Stimulated activated CD4-positive, alpha-beta T cell treated with anti-CD3 and anti-CD28 coated beads, Interleukin-12 subunit alpha, Interleukin-12 subunit beta, amount 100 ng/mL, for 24 hours (primary cell): ENCODE measurements around the gene LRRFIP1.

Experiments used
- DNase-seq, 2 experiments: peaks; one replicate each; pipeline ENCODE4 v3.0.0-alpha.2; 2020; ENCODE audit warnings: low read depth in 2 of 2

LRRFIP1 gene

DNA sequence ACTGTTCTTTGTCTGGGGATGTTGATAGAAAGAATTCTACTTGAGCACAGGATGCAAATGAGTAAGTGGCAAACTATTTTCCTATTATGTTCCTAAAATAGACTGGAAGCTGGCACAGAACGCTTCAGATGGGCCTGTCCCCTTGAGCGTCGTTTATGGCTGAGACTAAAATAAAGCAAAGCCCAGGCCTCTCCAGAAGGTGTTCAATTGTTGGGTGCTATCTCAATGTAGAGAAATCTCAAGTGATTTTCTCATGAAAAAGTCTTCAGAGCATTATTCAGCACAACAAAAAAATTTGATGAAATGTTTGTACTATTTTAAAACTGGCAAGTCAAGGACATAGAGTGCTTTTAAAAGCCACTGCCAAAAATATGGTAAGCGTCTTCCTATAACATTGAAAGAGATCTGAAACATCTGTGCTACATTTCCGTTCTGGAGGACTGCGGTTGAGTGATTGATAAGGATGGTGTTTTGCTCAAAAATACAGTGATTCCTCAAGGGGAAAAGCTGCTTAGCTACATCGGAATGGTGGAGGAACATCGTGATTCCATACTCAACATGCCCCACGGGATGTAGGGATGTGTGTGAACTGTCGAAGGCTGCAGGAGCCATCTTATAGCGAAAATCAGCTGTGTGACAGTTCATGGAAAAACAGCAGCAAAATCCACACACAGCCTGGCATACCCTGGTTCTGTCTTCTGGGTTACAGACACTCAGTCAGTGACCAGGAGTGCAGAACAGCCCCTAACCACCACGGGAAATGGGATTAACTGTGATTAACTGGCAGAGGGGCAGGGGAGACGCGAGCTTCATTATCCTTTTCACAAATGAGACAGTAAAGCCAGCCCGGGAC lies 10.4 kb upstream of the LRRFIP1 start:
- DNase-seq = no peak

DNA sequence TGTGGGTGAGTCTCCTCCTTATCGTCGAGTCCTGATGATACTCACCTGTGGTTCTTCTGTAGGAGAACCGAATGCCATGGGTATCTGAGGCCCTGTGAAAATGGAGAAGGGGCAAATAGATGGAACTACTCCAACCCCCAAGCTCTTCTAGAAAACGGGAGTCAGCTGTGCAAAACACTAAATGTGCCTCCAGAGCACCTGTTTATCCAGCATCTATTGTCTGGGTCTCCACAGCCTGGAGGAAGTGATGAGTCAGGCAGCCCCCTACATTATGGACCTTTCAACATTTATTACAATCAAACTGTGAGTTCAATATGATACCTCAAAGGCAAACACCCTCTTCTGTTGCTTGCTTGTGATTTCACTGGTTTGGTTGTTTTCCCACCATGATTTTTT lies 9.8 kb upstream of the LRRFIP1 start:
- DNase-seq = no peak

DNA sequence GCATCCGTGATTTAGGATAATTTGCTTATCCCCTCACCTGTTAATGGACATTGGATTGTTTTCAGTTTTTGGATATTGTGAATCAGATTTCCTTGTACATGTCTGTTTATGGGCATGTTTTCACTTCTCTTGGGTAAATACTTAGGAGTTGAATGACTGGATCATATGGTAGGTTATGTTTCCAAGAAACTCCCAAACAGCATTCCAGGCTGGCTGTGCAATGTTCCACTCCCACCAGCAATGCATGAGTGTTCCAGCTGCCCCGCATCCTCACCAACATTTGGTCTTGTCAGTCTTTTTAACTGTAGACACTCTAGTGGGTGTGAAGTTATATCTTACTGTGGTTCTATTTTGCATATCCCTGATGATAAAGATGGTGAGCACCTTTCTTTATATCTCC lies 8.9 kb upstream of the LRRFIP1 start:
- no peak for DNase-seq

DNA sequence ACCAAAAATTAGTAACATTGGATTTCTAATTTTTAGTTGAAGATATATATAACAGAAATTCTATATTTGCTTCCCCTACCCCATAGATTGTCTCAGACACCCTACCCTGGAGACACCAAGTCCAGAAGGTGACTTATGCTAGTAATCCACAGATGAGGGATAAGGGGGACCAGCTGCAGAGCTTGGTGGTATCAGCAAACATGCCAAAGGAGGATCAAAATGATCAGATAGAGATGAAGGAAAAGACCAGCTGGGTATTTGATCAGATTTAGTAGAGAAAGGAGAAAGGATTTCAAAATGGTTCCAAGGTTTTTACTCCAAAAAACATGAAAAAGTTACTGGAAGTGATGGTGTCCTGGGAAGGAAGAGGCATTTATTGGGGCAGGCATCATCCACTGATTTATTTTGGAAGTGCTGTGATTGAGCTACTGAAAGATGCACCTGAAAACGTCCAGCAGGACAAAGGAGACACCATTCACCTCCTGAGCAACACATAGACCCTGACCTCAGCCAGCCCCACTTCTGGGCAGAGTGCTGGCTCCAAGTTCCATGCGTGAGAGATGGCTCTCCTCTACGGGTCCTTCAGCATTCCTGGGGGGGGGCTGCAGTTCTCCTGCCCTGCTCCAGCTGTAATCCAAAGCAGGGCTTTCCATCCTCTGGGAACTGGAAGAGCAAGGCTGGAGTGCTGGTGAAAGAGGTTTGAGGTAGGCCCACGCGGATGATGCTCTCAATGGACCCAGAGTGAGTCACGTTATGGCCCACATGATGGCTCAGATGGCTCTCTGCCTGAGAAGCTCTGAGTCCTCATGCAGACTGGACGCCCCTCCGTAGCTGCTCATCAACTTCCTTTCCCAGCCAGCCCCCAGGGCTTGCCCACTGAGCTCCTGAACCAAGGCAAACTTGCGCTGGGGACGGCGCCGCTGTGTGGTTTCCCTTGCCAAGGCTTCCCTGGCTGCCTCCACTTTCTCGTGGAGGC lies 3.7 kb upstream of the LRRFIP1 start:
- DNase-seq = no peak

DNA sequence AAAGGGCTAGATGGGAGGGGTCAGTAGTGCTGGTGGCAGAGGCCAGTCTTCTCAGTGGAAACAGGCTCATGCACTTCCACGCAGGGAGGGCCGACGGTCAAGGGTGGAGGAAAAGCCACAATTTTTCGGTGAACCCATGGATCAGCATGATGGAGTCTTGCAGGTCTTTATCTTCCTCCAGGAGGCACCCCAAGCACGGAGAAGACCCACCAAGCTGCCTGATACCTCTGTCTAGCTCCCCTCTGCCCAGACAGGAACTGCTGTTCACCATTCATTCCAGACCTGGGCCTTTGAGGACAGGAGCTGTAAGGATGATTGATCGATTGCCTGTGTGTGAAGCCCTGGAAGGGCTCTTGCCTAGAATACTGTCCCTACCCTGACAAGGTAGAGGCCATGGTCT lies 2.8 kb upstream of the LRRFIP1 start:
- DNase-seq = no peak

DNA sequence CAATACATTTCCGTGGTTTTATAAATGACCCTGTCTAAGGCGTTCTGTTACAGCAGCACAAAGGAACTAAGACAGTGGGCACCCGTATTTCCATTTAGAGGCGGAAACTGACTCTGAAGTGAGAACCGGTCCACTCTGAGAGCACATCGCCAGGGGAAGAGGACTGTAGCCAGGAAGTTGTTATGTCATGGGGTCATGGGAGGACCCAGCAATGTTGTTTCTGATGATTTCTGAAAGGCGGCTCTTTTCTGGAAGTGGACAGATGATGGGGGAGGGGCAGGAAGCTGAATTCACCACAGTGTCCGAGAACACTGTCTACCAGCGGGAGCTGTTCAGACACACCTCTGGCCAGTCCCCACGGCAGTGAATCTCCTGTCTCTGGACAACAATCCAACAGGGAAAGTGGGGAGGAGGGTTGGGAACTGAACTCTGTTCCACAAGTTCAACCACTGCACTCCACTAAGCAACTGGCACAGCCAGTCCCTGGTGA lies 2.1 kb upstream of the LRRFIP1 start:
- DNase-seq = no peak

DNA sequence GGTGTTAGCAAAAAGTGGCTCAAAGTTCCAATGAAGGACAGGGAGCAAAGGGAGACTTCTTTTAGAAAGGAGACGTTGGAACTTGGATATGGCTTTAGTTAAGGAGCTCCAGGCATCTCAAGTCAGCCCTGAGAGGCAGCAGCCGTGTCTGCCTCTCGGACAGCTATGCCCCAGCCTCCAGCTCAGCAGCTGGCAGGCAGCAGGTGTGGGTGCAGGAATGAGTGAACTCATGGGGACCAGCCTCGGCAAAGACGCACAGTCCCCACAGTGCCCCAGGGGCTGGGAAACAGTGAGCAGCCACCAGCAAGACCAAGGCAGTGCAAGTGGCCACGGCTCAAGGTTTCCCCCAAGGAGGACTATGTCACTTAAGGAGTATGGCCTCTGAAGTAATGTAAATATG lies 1.6 kb upstream of the LRRFIP1 start:
- no peak for DNase-seq

DNA sequence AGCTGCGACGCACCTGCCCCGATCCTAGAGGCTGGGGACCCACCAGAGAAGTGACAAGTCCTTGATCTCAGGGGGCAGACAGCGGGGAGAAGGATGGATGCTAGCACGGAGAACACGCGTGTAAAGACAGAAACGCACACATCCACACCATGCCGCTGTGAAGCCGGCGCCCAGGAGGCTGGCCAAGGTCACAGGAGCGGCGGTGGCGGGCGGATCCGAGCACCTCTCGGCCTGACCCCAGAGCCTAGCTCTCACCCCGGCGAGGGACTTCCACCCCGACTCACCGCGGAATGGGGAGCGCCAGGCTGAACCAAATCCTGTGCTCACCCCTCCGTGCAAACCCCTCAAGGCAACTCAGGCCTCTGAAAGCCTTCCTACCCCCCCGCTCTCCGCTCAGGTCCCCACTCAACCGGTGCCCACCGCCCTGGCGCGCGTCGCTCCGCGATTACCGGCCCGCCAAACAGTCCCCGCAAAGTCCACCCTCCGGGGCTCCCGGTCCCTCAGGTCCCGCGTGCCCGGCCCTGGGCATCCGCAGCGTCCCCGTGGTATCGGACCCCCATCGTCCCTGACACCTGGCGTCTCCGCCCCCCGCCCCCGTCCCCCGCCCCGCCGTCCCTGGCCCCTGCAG lies 460 bp upstream of the LRRFIP1 start:
- DNase-seq = no peak

DNA sequence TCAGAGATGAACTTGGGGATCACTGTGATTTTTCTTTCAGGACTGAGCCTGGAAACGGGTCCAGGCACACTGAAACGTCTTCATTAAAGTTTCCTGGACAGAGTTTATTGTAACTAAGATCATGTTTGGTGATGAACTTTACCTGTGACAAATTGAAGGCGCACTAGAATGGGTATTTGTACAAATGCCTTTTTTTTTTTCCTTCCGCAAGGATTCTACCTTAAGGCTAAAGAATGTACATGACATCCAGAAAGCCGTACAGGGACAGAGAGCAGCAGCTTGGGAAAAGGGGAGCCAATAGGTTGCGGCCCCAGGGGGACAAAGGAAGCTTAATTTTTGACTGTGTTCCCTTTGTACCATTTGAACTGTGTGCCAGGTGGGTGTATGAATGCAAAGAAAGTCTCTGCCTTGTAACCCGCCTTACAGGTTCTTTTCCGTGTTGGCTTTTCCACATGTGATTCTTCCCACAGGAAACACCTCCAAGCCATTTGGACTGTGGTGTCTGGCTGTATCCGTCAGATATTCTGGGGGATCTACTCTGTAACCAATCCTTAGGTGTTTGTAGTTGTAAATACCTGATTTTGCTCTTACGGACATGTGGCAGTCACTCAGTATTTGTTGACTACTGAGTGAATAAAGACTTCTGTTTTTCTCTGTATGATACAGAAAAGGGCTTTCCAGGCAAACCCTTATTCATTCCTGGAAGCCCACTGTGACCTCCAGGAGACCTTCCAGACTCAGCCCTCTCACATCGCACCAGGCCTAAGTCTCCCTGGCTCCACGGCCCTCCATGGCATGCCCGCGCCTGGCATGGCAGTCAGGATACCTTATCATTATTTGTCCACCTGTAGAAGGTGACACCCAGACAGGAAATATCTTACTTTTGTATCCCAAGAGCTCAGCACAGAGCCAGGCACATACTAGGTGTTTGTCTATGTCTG lies 1.1 kb downstream of the LRRFIP1 start:
- DNase-seq = no peak

DNA sequence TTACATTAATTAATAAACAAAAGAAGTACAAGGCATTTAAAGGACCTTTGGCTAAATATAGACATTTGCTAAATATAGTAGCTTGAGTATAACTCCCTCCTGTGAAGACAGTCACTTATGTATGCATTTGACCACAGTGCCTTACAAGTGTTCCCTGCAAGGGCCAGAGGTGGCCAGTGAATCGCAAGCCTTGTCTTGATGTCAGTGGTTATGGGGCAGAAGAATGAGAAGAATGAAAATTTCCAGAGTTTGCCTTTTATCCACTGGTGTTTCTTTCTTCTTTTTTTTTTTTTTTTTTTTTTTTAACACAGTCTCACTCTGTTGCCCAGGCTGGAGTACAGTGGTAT lies 1.8 kb downstream of the LRRFIP1 start:
- DNase-seq = no peak

DNA sequence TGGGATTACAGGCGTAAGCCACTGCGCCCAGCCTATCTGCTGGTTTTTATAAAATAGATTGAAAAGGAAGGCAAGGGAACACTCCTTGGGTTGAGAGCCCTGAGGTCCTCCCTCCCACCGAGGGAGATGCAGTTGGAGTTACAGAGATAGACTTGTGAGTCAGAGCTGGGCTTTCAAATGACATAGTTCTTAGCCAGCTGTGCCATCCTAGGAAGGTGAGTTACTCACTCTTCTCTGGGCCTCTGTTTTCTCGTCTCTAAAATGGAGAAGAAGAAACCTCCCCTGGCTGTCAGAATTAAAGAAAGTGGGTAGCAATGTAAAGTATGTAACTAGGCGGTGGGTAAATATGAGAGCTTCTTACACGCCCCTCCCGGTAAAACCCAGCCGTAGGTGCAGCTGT lies 2.4 kb downstream of the LRRFIP1 start:
- DNase-seq = no peak

DNA sequence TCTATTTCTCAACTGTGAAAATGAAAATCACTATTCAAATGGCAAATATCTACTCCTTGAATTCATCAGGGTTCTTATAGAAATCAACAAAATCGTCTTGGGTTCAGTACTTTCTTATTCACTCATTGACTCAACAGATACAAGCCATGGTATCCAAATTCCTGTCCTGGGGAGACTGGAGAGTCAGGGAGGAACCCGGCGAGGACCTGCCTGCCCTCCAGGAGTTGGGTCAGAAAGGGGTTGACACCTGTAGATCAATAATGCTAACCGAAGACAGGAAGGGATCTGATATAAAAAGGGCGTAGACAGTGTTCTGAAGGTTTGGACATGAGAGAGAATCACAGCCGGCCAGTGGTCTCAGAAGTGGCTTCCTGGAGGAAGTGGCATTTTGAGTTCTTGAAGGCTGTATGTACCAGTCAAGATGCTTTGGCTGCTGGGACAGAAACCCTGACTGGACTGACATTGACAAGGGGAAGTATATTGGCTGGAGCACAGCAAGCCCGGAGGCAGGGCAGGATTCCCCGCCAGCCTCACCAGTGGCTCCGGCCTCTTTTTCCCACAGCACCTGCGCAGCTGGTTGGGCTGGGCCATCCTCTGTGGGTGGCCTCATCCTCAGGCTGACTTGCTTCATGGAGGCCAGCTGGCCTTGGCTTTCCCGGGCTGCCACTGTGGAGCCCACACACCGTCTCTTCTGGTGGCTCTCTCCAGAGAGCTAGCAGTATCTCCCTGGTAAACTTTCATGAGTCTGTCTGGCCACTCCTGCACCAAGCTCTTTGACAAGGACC lies 3.0 kb downstream of the LRRFIP1 start:
- DNase-seq = no peak

DNA sequence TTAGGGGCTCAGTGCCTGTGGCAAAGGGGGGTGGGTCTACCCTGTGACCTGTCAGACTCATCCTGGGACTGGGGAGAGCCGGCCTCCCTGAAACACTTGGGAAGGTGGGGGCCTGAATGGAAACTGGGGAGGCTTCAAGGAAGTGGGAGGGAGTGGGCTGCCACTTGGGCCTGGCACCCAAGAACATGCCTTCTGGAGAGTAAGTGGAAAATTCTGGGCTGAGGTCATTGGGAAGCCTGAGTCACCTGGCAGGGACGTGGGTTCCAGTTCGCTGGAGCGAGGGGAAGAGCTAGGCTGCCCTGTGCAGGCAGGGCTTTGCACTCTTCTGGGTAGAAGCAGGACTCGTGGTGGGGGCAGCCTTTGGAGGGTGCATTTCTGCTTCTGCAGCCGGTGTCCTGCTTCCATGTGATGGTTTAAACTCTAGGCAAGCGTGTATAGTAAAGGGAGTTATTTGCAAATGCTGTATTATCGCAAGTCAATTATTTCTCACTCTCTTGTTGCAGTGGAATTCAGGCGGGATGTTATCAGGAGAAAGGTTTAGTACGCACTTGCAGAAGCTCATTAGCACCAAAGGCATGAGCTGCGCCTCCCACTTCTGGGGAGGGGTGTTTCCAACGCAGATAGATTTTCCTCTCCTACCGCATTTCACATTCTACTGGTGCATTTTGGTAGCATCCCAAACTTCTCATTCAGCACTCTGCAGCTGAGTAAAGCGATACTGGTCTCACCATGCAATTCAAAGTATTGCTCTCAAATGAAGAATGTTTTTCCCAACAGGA lies 3.8 kb downstream of the LRRFIP1 start:
- no peak for DNase-seq

DNA sequence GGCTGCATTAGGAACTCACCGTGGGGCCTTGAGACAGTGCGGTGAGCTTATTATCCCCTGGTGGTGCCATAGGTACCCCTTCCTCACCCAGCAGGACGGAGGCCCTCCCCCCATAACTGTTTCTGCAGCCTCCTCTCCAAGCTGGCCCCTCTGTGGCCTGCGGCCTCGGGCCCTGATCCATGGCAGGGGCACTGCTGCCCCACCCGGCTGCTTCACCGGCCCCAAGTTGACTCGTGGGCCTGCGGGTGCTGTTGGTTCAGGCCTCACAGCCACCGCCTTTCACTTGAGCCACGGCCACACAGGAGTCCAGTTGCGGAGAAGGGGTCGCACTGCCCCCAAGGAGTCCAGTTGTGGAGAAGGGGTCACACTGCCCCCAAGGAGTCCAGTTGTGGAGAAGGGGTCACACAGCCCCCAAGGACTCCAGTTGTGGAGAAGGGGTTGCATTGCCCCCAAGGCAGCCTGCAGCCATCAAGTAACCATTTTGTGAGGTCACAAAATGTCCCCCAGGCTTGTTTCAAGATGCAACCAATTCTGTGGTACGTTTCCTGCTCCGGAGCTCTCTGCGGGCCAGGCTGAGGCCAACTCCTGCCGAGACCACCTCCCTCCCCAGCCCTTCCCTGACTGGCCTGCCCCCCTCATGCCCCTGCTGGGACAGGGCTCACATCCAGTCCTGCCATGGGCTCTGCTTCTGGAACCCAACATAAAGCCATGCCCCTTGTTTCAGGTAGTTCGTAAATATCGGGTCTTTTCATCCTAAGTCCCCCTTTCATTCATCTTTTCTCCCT lies 4.6 kb downstream of the LRRFIP1 start:
- no peak for DNase-seq

DNA sequence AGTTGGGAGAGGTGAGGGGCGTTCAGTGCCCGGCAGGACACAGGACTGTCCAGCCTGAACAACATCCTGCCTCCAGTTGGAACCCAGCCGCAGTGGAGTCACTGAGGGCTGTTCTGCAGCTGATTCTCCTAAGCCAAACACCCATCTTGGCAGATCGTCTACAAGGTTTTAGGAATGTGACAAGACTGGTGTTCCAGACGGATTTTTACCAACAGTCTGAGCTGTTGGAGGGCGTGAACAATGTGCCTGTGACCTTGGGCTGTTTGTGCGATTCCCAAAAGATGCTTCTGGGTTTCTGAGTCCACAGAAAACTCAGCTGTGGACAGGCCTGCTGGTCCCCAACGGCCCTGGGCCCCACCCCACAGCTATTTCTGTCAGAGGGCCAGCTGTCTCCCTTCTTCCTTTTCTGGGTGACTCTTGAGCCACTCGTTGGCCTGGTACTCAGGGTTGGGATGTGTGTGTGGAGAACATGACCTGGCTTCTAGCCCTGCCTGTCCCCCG lies 5.7 kb downstream of the LRRFIP1 start:
- no peak for DNase-seq

DNA sequence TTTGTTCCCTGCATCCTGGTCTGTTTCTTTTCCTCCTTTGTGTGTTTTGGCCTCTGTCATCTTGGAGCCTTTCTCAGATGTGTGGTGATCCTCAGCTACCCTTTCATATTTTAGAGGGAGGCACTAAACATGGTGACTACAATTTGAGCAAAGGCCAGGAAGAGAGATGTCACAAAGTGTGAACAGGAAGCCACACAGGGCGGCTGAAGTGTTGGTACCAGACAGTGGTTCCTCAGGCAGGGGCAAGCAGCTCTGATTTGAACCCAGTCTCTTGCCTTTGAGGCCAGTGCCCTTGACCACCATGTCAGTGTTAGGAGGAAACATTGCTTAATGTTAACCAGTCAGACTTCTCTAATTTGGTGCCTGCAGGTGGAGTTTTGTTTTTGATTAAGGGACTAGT lies 9.2 kb downstream of the LRRFIP1 start:
- DNase-seq = no peak

DNA sequence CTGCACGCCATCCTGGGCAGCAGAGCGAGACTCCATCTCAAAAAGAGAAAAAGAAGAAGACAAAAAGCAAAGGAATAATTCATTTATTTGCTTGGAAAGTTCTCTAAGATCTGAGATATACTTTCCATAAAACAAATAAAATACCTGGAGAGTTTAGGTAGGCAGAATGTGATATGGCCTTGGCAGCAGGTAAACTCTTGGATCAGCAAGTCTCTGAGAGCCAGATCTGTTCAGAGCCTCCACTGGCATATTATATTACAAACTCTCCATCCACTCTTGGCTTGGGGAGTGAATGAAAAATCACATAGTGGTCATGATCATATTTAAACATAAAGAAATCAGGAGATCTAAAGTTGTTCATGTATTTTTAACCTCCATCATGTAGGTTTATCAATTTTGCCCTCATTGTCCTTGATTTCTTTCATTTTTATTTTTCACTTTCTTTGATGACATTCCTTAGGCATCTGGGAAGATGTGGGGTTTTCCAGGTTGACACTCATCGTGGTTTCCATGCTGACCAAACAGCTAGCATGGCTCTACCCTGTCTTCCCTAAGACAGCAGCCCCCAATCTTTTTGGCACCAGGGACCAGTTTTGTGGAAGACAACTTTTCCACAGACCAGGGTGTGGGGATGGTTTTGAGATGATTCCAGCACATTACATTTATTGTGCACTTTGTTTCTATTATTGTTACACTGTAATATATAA lies 10.2 kb downstream of the LRRFIP1 start:
- no peak for DNase-seq

DNA sequence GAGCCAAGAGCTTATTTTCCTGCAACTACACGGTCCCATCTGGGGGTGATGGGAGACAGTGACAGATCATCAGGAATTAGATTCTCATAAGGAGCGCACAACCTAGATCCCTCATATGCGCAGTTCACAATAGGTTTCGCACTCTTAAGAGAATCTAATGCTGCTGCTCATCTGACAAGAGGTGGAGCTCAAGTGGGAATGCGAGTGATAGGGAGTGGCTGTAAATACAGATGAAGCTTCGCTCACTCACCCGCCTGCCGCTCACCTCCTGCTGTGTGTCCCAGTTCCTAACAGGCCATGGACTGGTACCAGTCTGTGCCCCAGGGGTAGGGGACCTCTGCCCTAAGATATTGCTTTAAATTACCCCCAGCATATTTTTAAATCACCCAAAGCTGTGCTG lies 10.8 kb downstream of the LRRFIP1 start:
- DNase-seq = no peak
